GM19043 (cell line): ENCODE results near the gene RXRA.

Source experiments
- ATAC-seq: cut with Tn5 transposase; IDR thresholded peaks from one replicate; pipeline ENCODE4 v1.9.1; 2021; ENCODE audit warnings: low read depth; ENCODE audit not compliant: unreplicated experiment

Gene RXRA

GRCh38 chr9:134365115-134365596, 38.9 kb downstream of the RXRA start:
- ATAC-seq: no peak

GRCh38 chr9:134365791-134366222, 39.6 kb downstream of the RXRA start:
- no peak for ATAC-seq

GRCh38 chr9:134366223-134367031, 40.2 kb downstream of the RXRA start:
- ATAC-seq: no peak

GRCh38 chr9:134367061-134367460, 40.8 kb downstream of the RXRA start:
- no peak for ATAC-seq

GRCh38 chr9:134367791-134368490, 41.7 kb downstream of the RXRA start:
- ATAC-seq: no peak

- ATAC-seq: no peak
Measured at GRCh38 chr9:134368571-134368970, 42.3 kb downstream of the RXRA start.

- ATAC-seq: no peak
Measured at GRCh38 chr9:134369416-134370212, 43.4 kb downstream of the RXRA start.

GRCh38 chr9:134370213-134370492, 43.9 kb downstream of the RXRA start:
- no peak for ATAC-seq

- no peak for ATAC-seq
Measured at GRCh38 chr9:134370638-134371037, 44.4 kb downstream of the RXRA start.

GRCh38 chr9:134371731-134372130, 45.5 kb downstream of the RXRA start:
- no peak for ATAC-seq

GRCh38 chr9:134372581-134373267, 46.5 kb downstream of the RXRA start:
- no peak for ATAC-seq

- ATAC-seq: no peak
Measured at GRCh38 chr9:134373269-134373668, 47.0 kb downstream of the RXRA start.

- no peak for ATAC-seq
Measured at GRCh38 chr9:134373953-134374300, 47.7 kb downstream of the RXRA start.

- ATAC-seq: no peak
Measured at GRCh38 chr9:134374301-134375010, 48.2 kb downstream of the RXRA start.

GRCh38 chr9:134375011-134375390, 48.7 kb downstream of the RXRA start:
- ATAC-seq: no peak

- no peak for ATAC-seq
Measured at GRCh38 chr9:134375430-134376385, 49.5 kb downstream of the RXRA start.

GRCh38 chr9:134376386-134377142, 50.3 kb downstream of the RXRA start:
- no peak for ATAC-seq

GRCh38 chr9:134377143-134377484, 50.9 kb downstream of the RXRA start:
- ATAC-seq: no peak
